Gastroesophageal sphincter (tissue), 3 donors: ENCODE results near the gene GAL3ST3.

Experiments
- EP300 ChIP-seq: sonication (generic); formaldehyde crosslinking; IDR thresholded peaks from one replicate; pipeline ENCODE4 v1.6.1; 2017; ENCODE audit warnings: antibody characterized with exemption, mild to moderate bottlenecking
- POLR2AphosphoS5 ChIP-seq: sonication (generic); formaldehyde crosslinking; IDR thresholded peaks from one replicate; pipeline ENCODE4 v1.6.1; 2017; ENCODE audit warnings: antibody characterized with exemption
- TF ChIP-seq, protein P1 (sequence below), 4 experiments: fragments of 200-600 bp in 2 of 4; fragments of 450-650 bp in 2 of 4; sonication (generic) in 1 of 4; IDR thresholded peaks; one replicate each; pipeline ENCODE4 v1.5.1; 2017 to 2019; ENCODE audit warnings: antibody characterized with exemption in 4 of 4, mild to moderate bottlenecking in 2 of 4, moderate library complexity in 2 of 4

- TF ChIP-seq POLR2AphosphoS5 = no peak
- TF ChIP-seq, protein P1, sequence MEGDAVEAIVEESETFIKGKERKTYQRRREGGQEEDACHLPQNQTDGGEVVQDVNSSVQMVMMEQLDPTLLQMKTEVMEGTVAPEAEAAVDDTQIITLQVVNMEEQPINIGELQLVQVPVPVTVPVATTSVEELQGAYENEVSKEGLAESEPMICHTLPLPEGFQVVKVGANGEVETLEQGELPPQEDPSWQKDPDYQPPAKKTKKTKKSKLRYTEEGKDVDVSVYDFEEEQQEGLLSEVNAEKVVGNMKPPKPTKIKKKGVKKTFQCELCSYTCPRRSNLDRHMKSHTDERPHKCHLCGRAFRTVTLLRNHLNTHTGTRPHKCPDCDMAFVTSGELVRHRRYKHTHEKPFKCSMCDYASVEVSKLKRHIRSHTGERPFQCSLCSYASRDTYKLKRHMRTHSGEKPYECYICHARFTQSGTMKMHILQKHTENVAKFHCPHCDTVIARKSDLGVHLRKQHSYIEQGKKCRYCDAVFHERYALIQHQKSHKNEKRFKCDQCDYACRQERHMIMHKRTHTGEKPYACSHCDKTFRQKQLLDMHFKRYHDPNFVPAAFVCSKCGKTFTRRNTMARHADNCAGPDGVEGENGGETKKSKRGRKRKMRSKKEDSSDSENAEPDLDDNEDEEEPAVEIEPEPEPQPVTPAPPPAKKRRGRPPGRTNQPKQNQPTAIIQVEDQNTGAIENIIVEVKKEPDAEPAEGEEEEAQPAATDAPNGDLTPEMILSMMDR (IDR thresholded peaks at IDR 0.05) = no peak
- no peak for TF ChIP-seq EP300
These were observed 2.1 kb downstream of the GAL3ST3 start for GRCh38 chr11:66046901-66047300.
